T follicular helper cell (primary cell): ENCODE results near the gene IGF1R.

ENCODE experiments used
- DNase-seq: peaks from one replicate; pipeline ENCODE4 v3.0.0-alpha.2; 2020; ENCODE audit warnings: low read depth

Gene IGF1R

GRCh38 chr15:98775498-98776230, 127.3 kb downstream of the IGF1R start:
- DNase-seq: no peak

- DNase-seq: no peak
Observed at GRCh38 chr15:98776607-98777281, 128.4 kb downstream of the IGF1R start.

GRCh38 chr15:98777426-98777825, 129.1 kb downstream of the IGF1R start:
- DNase-seq: no peak

- no peak for DNase-seq
Observed at GRCh38 chr15:98778263-98778959, 130.1 kb downstream of the IGF1R start.

GRCh38 chr15:98778960-98779359, 130.6 kb downstream of the IGF1R start:
- DNase-seq: no peak

GRCh38 chr15:98779463-98780071, 131.2 kb downstream of the IGF1R start:
- peak; percentile 56 for DNase-seq

GRCh38 chr15:98781838-98782237, 133.5 kb downstream of the IGF1R start:
- no peak for DNase-seq

- DNase-seq: no peak
Observed at GRCh38 chr15:98782801-98783200, 134.5 kb downstream of the IGF1R start.

- DNase-seq: no peak
Observed at GRCh38 chr15:98785431-98785806, 137.1 kb downstream of the IGF1R start.

- DNase-seq: no peak
Observed at GRCh38 chr15:98785807-98786621, 137.7 kb downstream of the IGF1R start.

- no peak for DNase-seq
Observed at GRCh38 chr15:98786717-98787116, 138.4 kb downstream of the IGF1R start.

GRCh38 chr15:98787194-98787593, 138.9 kb downstream of the IGF1R start:
- no peak for DNase-seq

GRCh38 chr15:98787936-98788757, 139.8 kb downstream of the IGF1R start:
- no peak for DNase-seq

- no peak for DNase-seq
Observed at GRCh38 chr15:98789020-98789419, 140.7 kb downstream of the IGF1R start.

- DNase-seq: no peak
Observed at GRCh38 chr15:98790270-98790669, 141.9 kb downstream of the IGF1R start.

- DNase-seq: no peak
Observed at GRCh38 chr15:98791046-98791701, 142.8 kb downstream of the IGF1R start.

- DNase-seq: no peak
Observed at GRCh38 chr15:98792117-98792516, 143.8 kb downstream of the IGF1R start.

- no peak for DNase-seq
Observed at GRCh38 chr15:98794211-98794610, 145.9 kb downstream of the IGF1R start.

GRCh38 chr15:98794748-98795147, 146.4 kb downstream of the IGF1R start:
- no peak for DNase-seq

GRCh38 chr15:98795980-98796379, 147.6 kb downstream of the IGF1R start:
- DNase-seq: no peak
